PC-3 (cell line): Measurements from ENCODE around the gene COG5. TPM values are rescaled to one million over a fixed set of nuclear protein-coding genes. Genes with fewer than 3 reads are reported as not detected.

Experiments
- ATAC-seq: fragments of 200-7000 bp; cut with Tn5 transposase; 2 replicates; pipeline ENCODE4 v1.9.1; 2020; ENCODE audit warnings: mild to moderate bottlenecking, moderate library complexity
- BruUV-seq: library from RNA; stranded (reverse); fragments of 400-500 nt; replicated peaks from 2 replicates; lab custom pipeline; 2021; lab: Mats Ljungman, UMichigan
- CTCF ChIA-PET: fragments of 300-600 bp; sonication (Branson Sonifier 250); formaldehyde crosslinking; loops from one replicate; lab custom pipeline; 2022; ENCODE audit warnings: antibody characterized with exemption; lab: Charles Lee
- POLR2A ChIA-PET: fragments of 300-600 bp; sonication (Branson Sonifier 250); formaldehyde crosslinking; loops from one replicate; lab custom pipeline; 2022; ENCODE audit warnings: antibody characterized with exemption; ENCODE audit not compliant: unreplicated experiment; lab: Charles Lee
- DNase-seq: peaks from one replicate; pipeline ENCODE4 v3.0.0-alpha.2; 2015
- H2AFZ ChIP-seq: fragments of 300-600 bp; sonication (generic); 2 replicates; pipeline ENCODE4 v1.6.0; 2016; ENCODE audit warnings: antibody characterized with exemption, low read length
- H3F3A ChIP-seq: fragments of 300-600 bp; sonication (generic); one replicate; pipeline ENCODE4 v1.6.0; 2017; ENCODE audit warnings: antibody characterized with exemption, low read length, control low read depth, mild to moderate bottlenecking; ENCODE audit not compliant: unreplicated experiment
- H3K27ac ChIP-seq: fragments of 300-600 bp; sonication (generic); 2 replicates; pipeline ENCODE4 v1.5.1; 2016; ENCODE audit warnings: mild to moderate bottlenecking, low read length
- H3K27me3 ChIP-seq: fragments of 300-600 bp; sonication (generic); 2 replicates; pipeline ENCODE4 v1.6.1; 2016; ENCODE audit warnings: low read length, mixed read lengths
- H3K36me3 ChIP-seq: fragments of 300-600 bp; sonication (generic); 2 replicates; pipeline ENCODE4 v1.6.1; 2016; ENCODE audit warnings: low read depth, mixed run types, low read length, mixed read lengths
- H3K4me1 ChIP-seq: fragments of 300-600 bp; sonication (generic); 2 replicates; pipeline ENCODE4 v1.5.1; 2016; ENCODE audit warnings: low read length; ENCODE audit not compliant: insufficient read depth
- H3K4me2 ChIP-seq: fragments of 300-600 bp; sonication (generic); 2 replicates; pipeline ENCODE4 v1.6.0; 2016; ENCODE audit warnings: low read length
- H3K4me3 ChIP-seq: fragments of 300-600 bp; sonication (generic); 2 replicates; pipeline ENCODE4 v1.5.1; 2016; ENCODE audit warnings: mild to moderate bottlenecking, low read length, mixed read lengths
- H3K79me2 ChIP-seq: fragments of 300-600 bp; sonication (generic); 2 replicates; pipeline ENCODE4 v1.6.1; 2017; ENCODE audit warnings: low read length, mixed read lengths
- H3K9ac ChIP-seq: fragments of 300-600 bp; sonication (generic); 2 replicates; pipeline ENCODE4 v1.6.0; 2016; ENCODE audit warnings: mild to moderate bottlenecking, low read length
- H3K9me2 ChIP-seq: fragments of 300-600 bp; sonication (generic); replicated peaks from 2 replicates; pipeline ENCODE4 v1.6.1; 2016; ENCODE audit warnings: mixed run types, low read length, mixed read lengths
- H3K9me3 ChIP-seq: fragments of 300-600 bp; sonication (generic); 2 replicates; pipeline ENCODE4 v1.6.1; 2016; ENCODE audit warnings: low read length, mixed read lengths
- H4K20me1 ChIP-seq: fragments of 300-600 bp; sonication (generic); 2 replicates; pipeline ENCODE4 v1.6.1; 2016; ENCODE audit warnings: low read length, mixed read lengths
- CTCF ChIP-seq: fragments of 300-600 bp; sonication (generic); conservative IDR thresholded peaks from 2 replicates; pipeline ENCODE4 v1.5.1; 2017; ENCODE audit warnings: antibody characterized with exemption, low read depth, mild to moderate bottlenecking, low read length
- EZH2 ChIP-seq: fragments of 300-600 bp; sonication (generic); IDR thresholded peaks from one replicate; pipeline ENCODE4 v1.6.1; 2017; ENCODE audit warnings: antibody characterized with exemption, mild to moderate bottlenecking, low read length; ENCODE audit not compliant: unreplicated experiment
- EZH2phosphoT487 ChIP-seq: fragments of 300-600 bp; sonication (generic); IDR thresholded peaks from 2 replicates; pipeline ENCODE4 v1.6.1; 2018; ENCODE audit warnings: mild to moderate bottlenecking, antibody characterized with exemption, low read length, borderline replicate concordance
- intact Hi-C: fragments of 100-400 bp; cut with micrococcal nuclease; formaldehyde crosslinking; loops from 2 replicates; pipeline ENCODE4 v1.9.0; 2023
- total RNA-seq: library from RNA; depleted of rRNA; stranded (reverse); fragments of >200 nt; gene quantifications from 2 replicates; pipeline ENCODE4 v1.2.3, GENCODE V29; 2014

COG5 gene
- total RNA-seq, 1 experiment from 2014 or later = 51.7 TPM

- DNase-seq = peak; percentile 2
- intact Hi-C loops = no loop called here
- Histone ChIP-seq H4K20me1 (no peaks in the 10 kb centered on the region), H2AFZ (no peak overlapping the region), H3K27me3 (no peaks in the 10 kb centered on the region), H3K4me1 (no peaks in the 10 kb centered on the region), H3K9ac (no peak overlapping the region), H3K9me3 (no peaks in the 10 kb centered on the region; the same call in 1 of the 2 replicates), H3K27ac (no peak overlapping the region), H3K79me2 (no peaks in the 10 kb centered on the region), H3K9me2 (no peaks in the 10 kb centered on the region), H3K36me3 (peaks cover 6% of the 10 kb centered on the region; the same call in 1 of the 2 replicates), H3K4me2 (no peak overlapping the region), H3F3A (no peaks in the 10 kb centered on the region), H3K4me3 (no peak overlapping the region)
- no peak for TF ChIP-seq EZH2
- CTCF ChIA-PET = no interaction called here
- no peak for ATAC-seq
- no TSS peak for BruUV-seq
- POLR2A ChIA-PET = no interaction called here
Measured at GRCh38 chr7:107446988-107447387, 116.7 kb downstream of the COG5 start.

- no peak for TF ChIP-seq EZH2
- no peak for TF ChIP-seq CTCF
- TF ChIP-seq EZH2phosphoT487 = no peak
- no peaks in the 10 kb centered on the region for H3K9me2 ChIP-seq
- H3K36me3 ChIP-seq = peaks cover 6% of the 10 kb centered on the region; the same call in 1 of the 2 replicates
- no peak overlapping the region for H3K4me2 ChIP-seq
- H3K9me3 ChIP-seq = no peaks in the 10 kb centered on the region; the same call in 1 of the 2 replicates
- H3K27me3 ChIP-seq = no peaks in the 10 kb centered on the region
- H3K79me2 ChIP-seq = no peaks in the 10 kb centered on the region
- H3K27ac ChIP-seq = no peak overlapping the region
- peak; percentile 20 for DNase-seq
- POLR2A ChIA-PET = no interaction called here
- BruUV-seq = no TSS peak
- intact Hi-C loops = no loop called here
- H3K9ac ChIP-seq = no peak overlapping the region
- CTCF ChIA-PET = no interaction called here
- ATAC-seq = peak; percentile 59
- H3K4me1 ChIP-seq = no peaks in the 10 kb centered on the region
- no peak overlapping the region for H2AFZ ChIP-seq
- no peaks in the 10 kb centered on the region for H4K20me1 ChIP-seq
- H3K4me3 ChIP-seq = no peak overlapping the region
- no peaks in the 10 kb centered on the region for H3F3A ChIP-seq
Measured at GRCh38 chr7:107446531-107446930, 117.2 kb downstream of the COG5 start.

GRCh38 chr7:107442678-107443077 lies 121.0 kb downstream of the COG5 start:
- intact Hi-C loops = no loop called here
- Histone ChIP-seq H3F3A (no peaks in the 10 kb centered on the region), H3K4me2 (no peak overlapping the region), H3K27ac (no peak overlapping the region), H3K9ac (no peak overlapping the region), H2AFZ (no peak overlapping the region), H3K4me3 (no peak overlapping the region), H3K79me2 (no peaks in the 10 kb centered on the region), H3K36me3 (0 out of 2 replicates have a peak, but pooled peaks cover 6% of the 10 kb centered on the region), H3K9me3 (no peaks in the 10 kb centered on the region; the same call in 1 of the 2 replicates), H4K20me1 (no peaks in the 10 kb centered on the region), H3K9me2 (no peaks in the 10 kb centered on the region), H3K27me3 (no peaks in the 10 kb centered on the region), H3K4me1 (no peaks in the 10 kb centered on the region)
- POLR2A ChIA-PET = interaction anchor here (0.6 kb wide), 1 partner anchor 167 kb away, joined by 7 read pairs; no protein-coding TSS in a partner anchor
- no peak for ATAC-seq
- no peak for DNase-seq
- no TSS peak for BruUV-seq
- CTCF ChIA-PET = no interaction called here
- TF ChIP-seq EZH2 (no peak), EZH2phosphoT487 (no peak), CTCF (no peak)
